ENCODE measurements around the gene MYH11.

The MYH11 gene

DNA sequence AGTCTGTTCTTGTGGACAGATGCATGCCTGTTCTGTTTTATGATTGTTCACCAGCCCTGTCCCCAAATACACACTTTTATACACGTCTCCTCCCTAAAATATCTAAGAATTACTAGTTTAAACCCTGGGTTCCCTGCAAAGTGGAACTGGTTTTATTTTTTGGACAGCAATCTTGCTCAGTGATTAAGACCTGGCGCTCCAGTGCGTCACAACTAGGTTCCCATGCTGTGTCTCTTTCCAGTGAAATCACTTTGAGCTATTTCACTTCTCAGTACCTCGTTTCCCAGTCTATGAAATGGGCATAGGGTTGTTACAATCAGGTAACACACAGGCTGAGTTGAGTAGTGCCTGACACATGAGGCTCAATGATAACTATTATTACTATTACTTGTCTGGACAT is 30.5 kb upstream of the MYH11 start:
- TF ChIP-seq GATA2 (IDR thresholded peaks at IDR 0.05; ENCODE audit: low read depth, low read length), result no peak
- TF ChIP-seq GATA3 (IDR thresholded peaks at IDR 0.05; ENCODE audit: low read depth, low read length), result no peak

- no peak for TF ChIP-seq GATA2 (IDR thresholded peaks at IDR 0.05; ENCODE audit: low read depth, low read length)
These were observed 29.2 kb upstream of the MYH11 start for GRCh38 chr16:15886078-15886477.

DNA sequence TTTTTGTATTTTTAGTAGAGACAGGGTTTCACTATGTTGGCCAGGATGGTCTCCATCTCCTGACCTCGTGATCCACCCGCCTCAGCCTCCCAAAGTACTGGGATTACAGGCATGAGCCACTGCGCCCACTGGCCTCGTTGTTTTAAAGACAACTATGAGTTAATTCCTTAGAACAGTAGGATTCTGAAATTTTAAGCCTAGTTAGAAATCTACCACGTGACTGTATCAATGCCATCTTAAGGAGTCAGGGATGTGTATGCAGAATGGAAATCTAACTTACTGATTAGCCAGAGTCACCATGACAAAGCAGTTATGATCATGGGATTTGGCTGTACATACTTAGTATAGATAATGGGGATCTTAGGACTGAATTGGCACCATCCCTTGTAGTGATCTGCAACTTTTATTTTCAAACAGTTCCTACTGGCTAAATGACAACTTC is 28.8 kb upstream of the MYH11 start:
- TF ChIP-seq GATA2 (IDR thresholded peaks at IDR 0.05; ENCODE audit: low read depth, low read length), result no peak
- no peak for TF ChIP-seq GATA3 (IDR thresholded peaks at IDR 0.05; ENCODE audit: low read depth, low read length)

DNA sequence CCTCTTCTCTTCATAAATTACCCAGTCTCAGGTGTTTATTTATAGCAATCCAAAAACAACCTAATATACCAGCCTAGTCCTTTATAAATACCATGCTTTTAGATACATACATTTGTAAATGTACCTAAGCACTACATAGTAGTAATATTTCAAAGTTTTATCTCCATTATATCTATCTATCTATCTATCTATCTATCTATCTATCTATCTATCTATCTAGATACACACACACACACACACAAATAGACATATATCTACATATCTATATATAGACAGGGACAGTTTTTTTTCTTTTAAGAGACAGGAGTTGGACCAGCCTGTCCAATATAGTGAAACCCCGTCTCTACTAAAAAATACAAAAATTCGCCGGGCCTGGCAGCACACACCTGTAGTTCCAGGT is 25.7 kb upstream of the MYH11 start:
- TF ChIP-seq GATA3 (IDR thresholded peaks at IDR 0.05; ENCODE audit: low read depth, low read length) (no peak), GATA2 (IDR thresholded peaks at IDR 0.05; ENCODE audit: low read depth, low read length) (no peak)

DNA sequence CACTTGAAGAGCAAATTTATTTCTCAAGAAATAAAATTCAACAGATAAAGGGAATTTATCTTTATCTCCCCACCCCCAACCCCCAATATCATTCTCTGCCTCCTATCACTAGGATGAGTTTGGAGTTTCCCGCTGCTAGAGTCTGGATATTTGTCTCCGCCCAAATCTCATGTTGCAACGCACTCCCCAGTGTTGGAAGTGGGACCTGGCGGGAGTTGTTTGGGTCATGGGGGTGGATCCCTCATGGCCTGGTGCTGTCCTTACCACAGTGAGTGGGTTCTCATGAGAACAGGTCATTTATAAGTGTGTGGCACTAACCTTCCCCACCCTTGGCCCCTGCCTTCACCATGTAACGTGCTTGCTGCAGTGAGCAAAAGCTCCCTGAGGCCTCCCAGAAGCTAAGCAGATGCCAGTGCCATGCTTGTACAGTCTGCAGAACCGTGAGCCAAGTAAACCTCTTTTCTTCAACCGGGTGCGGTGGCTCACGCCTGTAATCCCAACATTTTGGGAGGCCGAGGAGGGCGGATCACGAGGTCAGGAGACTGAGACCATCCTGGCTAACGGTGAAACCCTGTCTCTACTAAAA is 25.1 kb upstream of the MYH11 start:
- TF ChIP-seq GATA3 (IDR thresholded peaks at IDR 0.05; ENCODE audit: low read depth, low read length) (no peak), GATA2 (IDR thresholded peaks at IDR 0.05; ENCODE audit: low read depth, low read length) (no peak)

- no peak for TF ChIP-seq GATA3 (IDR thresholded peaks at IDR 0.05; ENCODE audit: low read depth, low read length)
- TF ChIP-seq GATA2 (IDR thresholded peaks at IDR 0.05; ENCODE audit: low read depth, low read length), result no peak
These were observed 23.8 kb upstream of the MYH11 start for GRCh38 chr16:15880434-15881308.

- TF ChIP-seq GATA2 (IDR thresholded peaks at IDR 0.05; ENCODE audit: low read depth, low read length) (no peak), GATA3 (IDR thresholded peaks at IDR 0.05; ENCODE audit: low read depth, low read length) (no peak)
These were observed 22.5 kb upstream of the MYH11 start for GRCh38 chr16:15879255-15879811.

DNA sequence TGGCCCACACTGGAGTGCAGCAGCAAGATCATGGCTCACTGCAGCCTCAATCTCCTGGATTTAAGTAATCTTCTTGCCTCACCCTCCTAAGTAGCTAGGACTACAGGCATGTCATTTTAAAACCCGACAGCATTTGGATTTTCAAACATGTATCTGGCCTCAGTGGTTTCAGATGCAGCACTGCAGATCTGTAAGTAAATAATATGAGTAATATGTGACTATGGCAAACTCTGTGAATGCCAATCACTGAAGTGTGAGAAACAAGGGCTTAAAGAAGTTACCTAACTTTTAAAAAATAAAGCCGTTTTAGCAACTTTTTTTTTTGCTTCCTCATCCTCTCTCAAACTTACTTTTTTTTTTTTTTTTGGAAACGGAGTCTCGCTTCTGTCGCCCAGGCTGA is 19.7 kb upstream of the MYH11 start:
- TF ChIP-seq GATA2 (IDR thresholded peaks at IDR 0.05; ENCODE audit: low read depth, low read length) (no peak), GATA3 (IDR thresholded peaks at IDR 0.05; ENCODE audit: low read depth, low read length) (no peak)

- TF ChIP-seq GATA3 (IDR thresholded peaks at IDR 0.05; ENCODE audit: low read depth, low read length) (no peak), GATA2 (IDR thresholded peaks at IDR 0.05; ENCODE audit: low read depth, low read length) (no peak)
These were observed 18.0 kb upstream of the MYH11 start for GRCh38 chr16:15874745-15875314.

DNA sequence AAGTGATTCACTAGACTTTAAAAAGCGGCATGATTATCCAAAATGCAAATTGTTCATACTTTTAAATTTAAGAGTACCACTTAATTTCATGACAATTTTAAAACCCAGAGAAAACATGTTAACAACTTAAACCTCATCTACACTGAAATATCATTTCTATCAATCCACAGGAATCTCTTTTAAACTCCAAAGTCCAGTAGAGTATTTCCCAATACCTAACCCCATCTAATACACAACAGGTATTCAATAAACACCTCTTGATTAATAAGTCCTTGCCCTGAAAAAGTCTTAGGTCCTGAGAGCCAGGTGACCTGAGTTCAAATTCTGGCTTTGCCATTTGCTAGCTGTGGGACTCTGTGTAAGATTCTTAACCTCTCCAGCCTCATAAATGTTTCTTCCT is 16.9 kb upstream of the MYH11 start:
- no peak for TF ChIP-seq GATA3 (IDR thresholded peaks at IDR 0.05; ENCODE audit: low read depth, low read length)
- TF ChIP-seq GATA2 (IDR thresholded peaks at IDR 0.05; ENCODE audit: low read depth, low read length), result no peak

GRCh38 chr16:15873301-15873700 is 16.5 kb upstream of the MYH11 start:
- TF ChIP-seq GATA2 (IDR thresholded peaks at IDR 0.05; ENCODE audit: low read depth, low read length) (no peak), GATA3 (IDR thresholded peaks at IDR 0.05; ENCODE audit: low read depth, low read length) (no peak)

- no peak for TF ChIP-seq GATA3 (IDR thresholded peaks at IDR 0.05; ENCODE audit: low read depth, low read length)
- no peak for TF ChIP-seq GATA2 (IDR thresholded peaks at IDR 0.05; ENCODE audit: low read depth, low read length)
These were observed 13.2 kb upstream of the MYH11 start for GRCh38 chr16:15870011-15870410.

DNA sequence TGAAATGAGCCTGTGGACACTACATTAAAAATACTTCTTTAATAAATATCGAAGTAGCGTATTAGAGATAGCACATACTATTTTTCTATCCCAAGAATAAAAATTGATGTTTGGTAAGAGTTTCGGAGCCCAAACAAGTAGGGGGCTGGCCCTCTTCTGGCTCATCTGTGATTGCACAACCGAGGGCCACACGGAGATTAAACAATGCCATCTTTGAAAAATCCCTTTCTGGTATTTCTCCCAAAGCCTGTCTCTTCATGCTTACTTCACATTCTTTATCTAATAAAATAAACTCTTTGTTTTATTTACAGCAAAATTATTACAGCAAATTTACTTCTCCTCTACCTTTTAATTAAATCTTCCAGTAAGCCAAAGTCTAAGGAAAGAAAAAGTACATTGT is 9.6 kb upstream of the MYH11 start:
- TF ChIP-seq GATA2 (IDR thresholded peaks at IDR 0.05; ENCODE audit: low read depth, low read length) (no peak), GATA3 (IDR thresholded peaks at IDR 0.05; ENCODE audit: low read depth, low read length) (no peak)

GRCh38 chr16:15865742-15866141 is 8.9 kb upstream of the MYH11 start:
- TF ChIP-seq GATA3 (IDR thresholded peaks at IDR 0.05; ENCODE audit: low read depth, low read length) (no peak), GATA2 (IDR thresholded peaks at IDR 0.05; ENCODE audit: low read depth, low read length) (no peak)

DNA sequence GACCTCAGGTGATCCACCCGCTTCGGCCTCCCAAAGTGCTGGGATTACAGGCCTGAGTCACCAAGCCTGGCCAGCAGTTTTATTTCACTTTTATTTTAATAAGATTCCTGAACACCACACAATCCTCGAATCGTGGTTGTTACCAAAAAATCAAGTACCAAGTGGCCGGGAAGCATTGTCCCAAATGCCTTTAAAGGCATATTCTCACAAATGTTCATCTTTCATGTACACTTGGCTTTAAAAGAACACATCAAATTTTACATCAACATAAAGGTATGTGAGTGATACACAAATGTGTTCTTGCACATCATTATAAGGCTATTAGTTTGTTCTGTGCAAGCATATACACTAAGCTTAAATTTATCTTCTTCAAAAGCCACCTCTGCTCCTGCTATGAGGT is 8.1 kb upstream of the MYH11 start:
- TF ChIP-seq GATA3 (IDR thresholded peaks at IDR 0.05; ENCODE audit: low read depth, low read length), result no peak
- no peak for TF ChIP-seq GATA2 (IDR thresholded peaks at IDR 0.05; ENCODE audit: low read depth, low read length)

Measured in SH-SY5Y (cell line).